SU-DHL-6 (cell line): ENCODE results near the gene OLAH.

Experiments
- H2AFZ ChIP-seq: fragments of 200-600 bp; sonication (generic); 2 replicates; pipeline ENCODE4 v1.6.1; 2014; ENCODE audit warnings: low read depth, mild to moderate bottlenecking, moderate library complexity, mixed read lengths, antibody characterized with exemption, low read length; ENCODE audit not compliant: severe bottlenecking
- H3F3A ChIP-seq: fragments of 200-600 bp; shearing (Covaris generic); 2 replicates; pipeline ENCODE4 v1.6.0; 2016; ENCODE audit warnings: antibody characterized with exemption, mild to moderate bottlenecking; ENCODE audit not compliant: insufficient read depth
- H3K27ac ChIP-seq: fragments of 200-600 bp; sonication (generic); 2 replicates; pipeline ENCODE4 v1.5.1; 2016; ENCODE audit warnings: low read depth, mild to moderate bottlenecking, low read length, moderate library complexity, mixed read lengths
- H3K27me3 ChIP-seq: fragments of 200-600 bp; sonication (generic), shearing (Covaris generic); 2 replicates; pipeline ENCODE4 v1.6.0; 2014; ENCODE audit warnings: mild to moderate bottlenecking, low read length
- H3K36me3 ChIP-seq: fragments of 200-600 bp; sonication (generic); 2 replicates; pipeline ENCODE4 v1.6.1; 2014; ENCODE audit warnings: mild to moderate bottlenecking, low read length, mixed read lengths
- H3K4me2 ChIP-seq: fragments of 300-600, 200-600 bp; shearing (Covaris generic), sonication (generic); 2 replicates; pipeline ENCODE4 v1.6.0; 2014; ENCODE audit warnings: low read length, low read depth, mild to moderate bottlenecking; ENCODE audit not compliant: poor library complexity, severe bottlenecking
- H3K4me3 ChIP-seq: fragments of 200-600 bp; sonication (generic); 2 replicates; pipeline ENCODE4 v1.5.1; 2014; ENCODE audit warnings: antibody characterized with exemption, low read length, mild to moderate bottlenecking, mixed read lengths; ENCODE audit not compliant: insufficient read depth, poor library complexity, severe bottlenecking
- H3K79me2 ChIP-seq: fragments of 200-600 bp; sonication (generic); 2 replicates; pipeline ENCODE4 v1.6.1; 2014; ENCODE audit warnings: mild to moderate bottlenecking, low read length, moderate library complexity; ENCODE audit not compliant: insufficient read depth
- H3K9ac ChIP-seq: fragments of 200-600 bp; sonication (generic); 2 replicates; pipeline ENCODE4 v1.7.0; 2014; ENCODE audit warnings: mild to moderate bottlenecking, low read length
- H3K9me2 ChIP-seq: fragments of 200-600 bp; sonication (generic); replicated peaks from 2 replicates; pipeline ENCODE4 v1.6.1; 2014; ENCODE audit warnings: low read length; ENCODE audit not compliant: insufficient read depth
- H3K9me3 ChIP-seq: fragments of 200-600 bp; sonication (generic); 2 replicates; pipeline ENCODE4 v1.6.1; 2014; ENCODE audit warnings: low read length, mixed read lengths; ENCODE audit not compliant: insufficient read depth
- H4K20me1 ChIP-seq: fragments of 200-600 bp; sonication (generic); 2 replicates; pipeline ENCODE4 v1.6.1; 2014; ENCODE audit warnings: low read depth, mild to moderate bottlenecking, antibody characterized with exemption, low read length, moderate library complexity, mixed read lengths
- EZH2phosphoT487 ChIP-seq: fragments of 200-600 bp; sonication (generic), shearing (Covaris generic); conservative IDR thresholded peaks from 2 replicates; pipeline ENCODE4 v1.6.1; 2018; ENCODE audit warnings: mild to moderate bottlenecking, antibody characterized with exemption, low read length, moderate library complexity, mixed read lengths
- TF ChIP-seq, protein P1 (sequence below): fragments of 200-600 bp; sonication (generic); IDR thresholded peaks from one replicate; pipeline ENCODE4 v1.5.1; 2017; ENCODE audit warnings: antibody characterized with exemption, mild to moderate bottlenecking, low read length, moderate library complexity; ENCODE audit not compliant: insufficient read depth, poor library complexity, severe bottlenecking

Gene OLAH

DNA sequence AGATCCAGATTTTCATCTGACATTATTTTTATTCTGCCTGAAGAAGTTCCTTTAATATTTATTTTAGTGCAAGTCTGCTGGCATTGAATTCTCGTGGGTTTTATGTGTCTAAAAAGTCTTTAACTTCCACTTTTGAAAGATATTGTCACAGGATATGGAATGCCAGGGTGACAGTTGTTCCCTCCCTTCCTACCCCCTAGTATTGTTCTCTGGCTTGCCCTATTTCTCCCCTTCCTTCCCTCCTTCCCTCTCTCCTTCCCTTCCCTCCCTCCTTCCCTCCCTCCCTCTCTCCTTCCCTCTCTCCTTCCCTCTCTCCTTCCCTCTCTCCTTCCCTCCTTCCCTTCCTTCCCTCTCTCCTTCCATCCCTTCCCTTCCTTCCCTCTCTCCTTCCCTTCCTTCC is 14.9 kb downstream of the OLAH start:
- no peaks in the 10 kb centered on the region for H3F3A ChIP-seq
- no peaks in the 10 kb centered on the region for H4K20me1 ChIP-seq
- no peaks in the 10 kb centered on the region for H3K36me3 ChIP-seq
- no peak overlapping the region for H3K27ac ChIP-seq
- no peaks in the 10 kb centered on the region for H3K9me3 ChIP-seq
- H3K9me2 ChIP-seq: no peaks in the 10 kb centered on the region
- H2AFZ ChIP-seq: no peak overlapping the region
- H3K79me2 ChIP-seq: no peaks in the 10 kb centered on the region
- no peak overlapping the region for H3K4me3 ChIP-seq
- no peaks in the 10 kb centered on the region for H3K27me3 ChIP-seq
- no peak overlapping the region for H3K4me2 ChIP-seq
- no peak overlapping the region for H3K9ac ChIP-seq
- TF ChIP-seq EZH2phosphoT487: no peak
- TF ChIP-seq, protein P1, sequence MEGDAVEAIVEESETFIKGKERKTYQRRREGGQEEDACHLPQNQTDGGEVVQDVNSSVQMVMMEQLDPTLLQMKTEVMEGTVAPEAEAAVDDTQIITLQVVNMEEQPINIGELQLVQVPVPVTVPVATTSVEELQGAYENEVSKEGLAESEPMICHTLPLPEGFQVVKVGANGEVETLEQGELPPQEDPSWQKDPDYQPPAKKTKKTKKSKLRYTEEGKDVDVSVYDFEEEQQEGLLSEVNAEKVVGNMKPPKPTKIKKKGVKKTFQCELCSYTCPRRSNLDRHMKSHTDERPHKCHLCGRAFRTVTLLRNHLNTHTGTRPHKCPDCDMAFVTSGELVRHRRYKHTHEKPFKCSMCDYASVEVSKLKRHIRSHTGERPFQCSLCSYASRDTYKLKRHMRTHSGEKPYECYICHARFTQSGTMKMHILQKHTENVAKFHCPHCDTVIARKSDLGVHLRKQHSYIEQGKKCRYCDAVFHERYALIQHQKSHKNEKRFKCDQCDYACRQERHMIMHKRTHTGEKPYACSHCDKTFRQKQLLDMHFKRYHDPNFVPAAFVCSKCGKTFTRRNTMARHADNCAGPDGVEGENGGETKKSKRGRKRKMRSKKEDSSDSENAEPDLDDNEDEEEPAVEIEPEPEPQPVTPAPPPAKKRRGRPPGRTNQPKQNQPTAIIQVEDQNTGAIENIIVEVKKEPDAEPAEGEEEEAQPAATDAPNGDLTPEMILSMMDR: no peak

DNA sequence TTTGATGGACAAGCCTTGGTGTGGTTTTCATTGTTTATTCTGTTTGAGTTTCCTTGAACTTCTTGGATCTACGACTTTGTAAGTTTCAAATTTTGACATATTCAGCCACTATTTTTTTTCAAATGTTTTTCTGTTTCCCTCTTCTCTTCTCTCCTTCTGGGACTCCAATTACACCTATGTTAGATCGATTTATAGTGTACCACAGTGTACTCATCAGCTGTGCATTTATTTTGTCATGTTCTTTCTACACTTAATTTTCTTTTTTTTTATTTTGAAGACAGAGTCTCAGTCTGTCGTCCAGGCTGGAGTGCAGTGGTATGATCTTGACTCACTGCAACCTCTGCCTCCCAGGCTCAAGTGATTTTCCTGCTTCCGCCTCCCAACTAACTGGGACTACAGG is 16.2 kb downstream of the OLAH start:
- no peaks in the 10 kb centered on the region for H3K36me3 ChIP-seq
- H3K4me3 ChIP-seq: no peak overlapping the region
- H3K9me3 ChIP-seq: no peaks in the 10 kb centered on the region
- no peak overlapping the region for H3K9ac ChIP-seq
- no peaks in the 10 kb centered on the region for H4K20me1 ChIP-seq
- H3F3A ChIP-seq: no peaks in the 10 kb centered on the region
- no peaks in the 10 kb centered on the region for H3K9me2 ChIP-seq
- H3K27me3 ChIP-seq: no peaks in the 10 kb centered on the region
- H3K4me2 ChIP-seq: no peak overlapping the region
- H2AFZ ChIP-seq: no peak overlapping the region
- TF ChIP-seq EZH2phosphoT487: no peak
- TF ChIP-seq, protein P1: no peak
- no peak overlapping the region for H3K27ac ChIP-seq
- no peaks in the 10 kb centered on the region for H3K79me2 ChIP-seq

DNA sequence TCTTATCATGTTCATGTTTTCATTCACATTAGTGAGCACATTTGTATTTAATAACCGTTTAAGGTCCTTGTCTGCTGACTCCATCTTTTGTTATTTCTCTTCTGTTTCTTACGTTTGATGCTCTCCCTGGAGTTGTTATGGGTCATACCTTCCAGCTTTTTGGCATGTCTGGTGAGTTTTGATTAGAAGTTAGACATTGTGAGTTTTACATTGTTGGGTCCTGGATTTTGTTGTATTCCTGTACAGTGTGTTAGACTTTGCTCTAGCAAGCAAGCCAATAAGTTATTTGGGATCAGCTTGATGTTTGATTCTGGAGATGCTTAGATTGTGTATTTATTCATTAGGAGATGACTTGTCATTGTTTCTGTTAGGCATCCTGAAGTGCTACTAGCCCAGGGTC is 16.9 kb downstream of the OLAH start:
- no peaks in the 10 kb centered on the region for H3K9me2 ChIP-seq
- no peak overlapping the region for H3K4me3 ChIP-seq
- no peak overlapping the region for H2AFZ ChIP-seq
- no peaks in the 10 kb centered on the region for H3K36me3 ChIP-seq
- no peak overlapping the region for H3K4me2 ChIP-seq
- H3K9ac ChIP-seq: no peak overlapping the region
- no peak overlapping the region for H3K27ac ChIP-seq
- no peaks in the 10 kb centered on the region for H3F3A ChIP-seq
- TF ChIP-seq, protein P1: no peak
- no peak for TF ChIP-seq EZH2phosphoT487
- peaks cover 7% of the 10 kb centered on the region; the same call in 1 of the 2 replicates for H3K9me3 ChIP-seq
- H3K79me2 ChIP-seq: no peaks in the 10 kb centered on the region
- H4K20me1 ChIP-seq: no peaks in the 10 kb centered on the region
- no peaks in the 10 kb centered on the region for H3K27me3 ChIP-seq

DNA sequence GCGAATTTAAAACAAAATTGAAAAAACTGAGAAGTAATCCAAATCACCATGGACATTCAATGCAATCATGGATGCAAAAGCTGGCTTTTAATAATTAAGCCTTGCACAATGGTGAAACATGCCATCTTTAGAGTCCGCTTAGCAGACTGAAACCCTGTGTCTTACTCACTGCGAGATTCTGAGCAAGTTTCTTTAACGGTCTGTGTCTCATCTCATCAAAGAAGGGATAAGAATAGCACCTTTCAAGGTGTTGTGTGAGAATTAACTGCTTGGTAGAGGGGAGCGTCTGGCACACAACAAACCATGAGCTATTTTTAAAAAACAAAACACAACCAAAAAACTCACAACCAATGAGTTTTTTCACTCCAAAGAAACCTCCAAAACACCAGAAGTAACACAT is 23.4 kb downstream of the OLAH start:
- H3K4me2 ChIP-seq: no peak overlapping the region
- H3K36me3 ChIP-seq: no peaks in the 10 kb centered on the region
- no peaks in the 10 kb centered on the region for H3F3A ChIP-seq
- no peak overlapping the region for H3K9ac ChIP-seq
- no peak overlapping the region for H3K4me3 ChIP-seq
- H3K79me2 ChIP-seq: no peaks in the 10 kb centered on the region
- H4K20me1 ChIP-seq: no peaks in the 10 kb centered on the region
- H2AFZ ChIP-seq: no peak overlapping the region
- H3K9me2 ChIP-seq: no peaks in the 10 kb centered on the region
- peaks cover 8% of the 10 kb centered on the region; the same call in 1 of the 2 replicates for H3K9me3 ChIP-seq
- no peak overlapping the region for H3K27ac ChIP-seq
- H3K27me3 ChIP-seq: no peaks in the 10 kb centered on the region
- TF ChIP-seq, protein P1: no peak
- TF ChIP-seq EZH2phosphoT487: no peak
